Measurements from ENCODE around the gene PCSK1N.
A peak's percentile ranks its signal among the peaks of the same experiment; 100 is the strongest.

The PCSK1N gene

DNA sequence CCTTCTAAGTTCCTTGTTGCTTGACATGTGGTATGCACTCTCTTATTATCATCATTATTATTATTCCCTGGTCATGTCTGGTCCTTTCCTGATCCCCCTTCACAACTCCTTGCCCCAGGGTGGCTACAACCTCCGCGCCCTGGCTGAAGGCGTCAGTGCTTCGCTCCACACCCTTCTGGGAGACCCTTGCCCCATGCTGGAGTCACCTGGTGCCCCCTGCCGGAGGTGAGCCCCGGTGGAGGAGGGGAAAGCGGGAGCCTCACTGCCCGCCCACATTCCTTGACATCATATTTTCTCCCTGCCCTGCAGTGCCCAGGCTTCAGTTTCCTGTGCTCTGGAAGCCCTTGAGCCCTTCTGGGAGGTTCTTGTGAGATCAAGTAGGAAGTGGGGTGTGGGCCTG, 20.1 kb downstream of the PCSK1N start:
- H3K36me3 ChIP-seq (ENCODE audit: insufficient read depth, low read length), result no peaks in the 10 kb centered on the region
- H3K9ac ChIP-seq (ENCODE audit: insufficient read length), result no peak overlapping the region
- DNase-seq (ENCODE audit: low read depth, low spot score), result no peak
- no peak overlapping the region for H3K4me3 ChIP-seq
- H3K9me3 ChIP-seq (ENCODE audit: low read depth, low read length), result no peaks in the 10 kb centered on the region
- no peak overlapping the region for H3K27ac ChIP-seq
- TF ChIP-seq EZH2 (IDR thresholded peaks at IDR 0.05), result no peak
- TF ChIP-seq FOXP2 (optimal IDR thresholded peaks at IDR 0.05; ENCODE audit: control extremely low read depth, extremely low read length, insufficient read depth), result no peak
- TF ChIP-seq POLR2AphosphoS5 (IDR thresholded peaks at IDR 0.05; ENCODE audit: borderline replicate concordance, low read depth, low read length), result no peak

DNA sequence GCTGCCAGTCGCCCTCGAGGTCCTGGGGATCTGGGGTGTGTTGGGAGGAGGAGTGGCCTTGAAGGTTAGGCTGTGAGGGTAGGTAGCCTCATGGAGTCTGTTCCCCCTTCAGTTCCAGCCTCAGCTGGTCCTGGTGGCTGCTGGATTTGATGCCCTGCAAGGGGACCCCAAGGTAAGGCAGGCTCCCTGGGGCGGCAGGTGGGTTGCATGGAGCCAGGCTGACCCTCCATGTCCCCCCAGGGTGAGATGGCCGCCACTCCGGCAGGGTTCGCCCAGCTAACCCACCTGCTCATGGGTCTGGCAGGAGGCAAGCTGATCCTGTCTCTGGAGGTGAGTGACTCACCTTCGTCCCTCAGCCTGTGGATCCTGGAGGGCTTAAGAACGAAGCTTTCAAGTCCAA, 20.7 kb downstream of the PCSK1N start:
- DNase-seq (ENCODE audit: low read depth, low spot score), result no peak
- H3K9me3 ChIP-seq (ENCODE audit: low read depth, low read length), result no peaks in the 10 kb centered on the region
- H3K36me3 ChIP-seq (ENCODE audit: insufficient read depth, low read length), result no peaks in the 10 kb centered on the region
- H3K4me3 ChIP-seq, result no peak overlapping the region
- H3K9ac ChIP-seq (ENCODE audit: insufficient read length), result no peak overlapping the region
- TF ChIP-seq FOXP2 (optimal IDR thresholded peaks at IDR 0.05; ENCODE audit: control extremely low read depth, extremely low read length, insufficient read depth) (no peak), EZH2 (IDR thresholded peaks at IDR 0.05) (no peak), POLR2AphosphoS5 (IDR thresholded peaks at IDR 0.05; ENCODE audit: borderline replicate concordance, low read depth, low read length) (no peak)
- H3K27ac ChIP-seq, result no peak overlapping the region

- H3K36me3 ChIP-seq (ENCODE audit: insufficient read depth, low read length), result no peaks in the 10 kb centered on the region
- no peak for DNase-seq (ENCODE audit: low read depth, low spot score)
- H3K4me3 ChIP-seq, result no peak overlapping the region
- TF ChIP-seq FOXP2 (optimal IDR thresholded peaks at IDR 0.05; ENCODE audit: control extremely low read depth, extremely low read length, insufficient read depth) (no peak), EZH2 (IDR thresholded peaks at IDR 0.05) (no peak), POLR2AphosphoS5 (IDR thresholded peaks at IDR 0.05; ENCODE audit: borderline replicate concordance, low read depth, low read length) (no peak)
- H3K27ac ChIP-seq, result no peak overlapping the region
- no peak overlapping the region for H3K9ac ChIP-seq (ENCODE audit: insufficient read length)
- H3K9me3 ChIP-seq (ENCODE audit: low read depth, low read length), result no peaks in the 10 kb centered on the region
Observed at GRCh38 chrX:48813644-48814043, 21.8 kb downstream of the PCSK1N start.

DNA sequence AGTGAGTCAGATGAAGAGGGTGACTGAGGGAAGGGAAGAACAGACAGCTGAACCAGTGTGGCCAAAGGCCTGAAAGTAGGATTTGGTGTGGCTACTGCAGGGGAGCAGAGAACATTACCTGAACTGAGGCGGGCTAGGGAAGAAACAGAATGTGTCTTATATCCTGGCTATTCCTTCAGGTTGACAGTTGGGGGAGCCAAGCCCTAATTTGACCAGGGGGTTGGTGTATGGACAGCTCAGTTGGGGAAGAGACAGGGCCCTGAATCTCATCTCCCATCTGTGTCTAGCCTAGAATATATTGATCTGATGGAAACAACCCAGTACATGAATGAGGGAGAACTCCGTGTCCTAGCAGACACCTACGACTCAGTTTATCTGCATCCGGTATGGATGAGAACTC, 29.3 kb downstream of the PCSK1N start:
- no peak overlapping the region for H3K9ac ChIP-seq (ENCODE audit: insufficient read length)
- H3K27ac ChIP-seq, result no peak overlapping the region
- no peak for DNase-seq (ENCODE audit: low read depth, low spot score)
- no peaks in the 10 kb centered on the region for H3K9me3 ChIP-seq (ENCODE audit: low read depth, low read length)
- TF ChIP-seq FOXP2 (optimal IDR thresholded peaks at IDR 0.05; ENCODE audit: control extremely low read depth, extremely low read length, insufficient read depth) (no peak), EZH2 (IDR thresholded peaks at IDR 0.05) (no peak), POLR2AphosphoS5 (IDR thresholded peaks at IDR 0.05; ENCODE audit: borderline replicate concordance, low read depth, low read length) (no peak)
- H3K4me3 ChIP-seq, result no peak overlapping the region
- no peaks in the 10 kb centered on the region for H3K36me3 ChIP-seq (ENCODE audit: insufficient read depth, low read length)

- no peak for DNase-seq (ENCODE audit: low read depth, low spot score)
- Histone ChIP-seq H3K9ac (ENCODE audit: insufficient read length) (peak overlapping the region; percentile 87), H3K27ac (peak overlapping the region; percentile 91), H3K36me3 (ENCODE audit: insufficient read depth, low read length) (no peaks in the 10 kb centered on the region), H3K9me3 (ENCODE audit: low read depth, low read length) (no peaks in the 10 kb centered on the region), H3K4me3 (peak overlapping the region; percentile 77)
- TF ChIP-seq FOXP2 (optimal IDR thresholded peaks at IDR 0.05; ENCODE audit: control extremely low read depth, extremely low read length, insufficient read depth) (no peak), POLR2AphosphoS5 (IDR thresholded peaks at IDR 0.05; ENCODE audit: borderline replicate concordance, low read depth, low read length) (no peak), EZH2 (IDR thresholded peaks at IDR 0.05) (no peak)
Observed at GRCh38 chrX:48802905-48803200, 32.6 kb downstream of the PCSK1N start.

DNA sequence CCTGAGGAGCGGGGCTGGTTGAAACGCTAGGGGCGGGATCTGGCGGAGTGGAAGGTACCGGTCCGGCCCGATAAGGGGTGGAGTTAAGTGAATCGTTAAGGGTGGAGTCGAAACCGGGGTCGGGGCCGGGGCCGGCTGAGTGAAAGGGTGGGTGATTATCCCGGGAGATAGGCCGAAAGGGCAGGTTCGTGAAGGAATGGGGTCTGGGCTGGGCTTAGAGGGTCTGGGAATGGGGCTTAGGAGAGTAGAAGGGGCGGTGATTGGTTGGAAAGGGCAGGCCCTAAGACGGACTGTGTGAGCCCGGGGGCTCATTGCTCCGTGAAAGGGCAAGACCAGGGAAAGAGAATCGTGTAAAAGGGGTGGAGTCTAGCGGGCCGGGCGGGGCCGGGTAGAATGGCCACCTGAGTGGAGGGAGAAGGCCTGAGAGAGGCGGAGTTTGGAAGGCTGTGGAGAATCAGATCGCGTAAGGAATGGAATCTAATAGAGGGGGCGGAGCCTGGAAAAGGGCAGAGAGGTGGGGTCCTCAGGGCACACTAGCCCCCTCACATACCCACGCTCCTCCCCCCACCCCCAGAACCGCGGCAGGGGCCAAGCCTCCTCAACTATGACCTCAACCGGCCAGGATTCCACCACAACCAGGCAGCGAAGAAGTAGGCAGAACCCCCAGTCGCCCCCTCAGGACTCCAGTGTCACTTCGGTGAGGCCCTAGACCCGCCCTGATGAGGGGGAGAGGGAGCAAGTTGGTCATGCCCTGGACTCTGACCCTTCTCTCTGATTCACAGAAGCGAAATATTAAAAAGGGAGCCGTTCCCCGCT, 33.1 kb downstream of the PCSK1N start:
- no peak for DNase-seq (ENCODE audit: low read depth, low spot score)
- no peaks in the 10 kb centered on the region for H3K36me3 ChIP-seq (ENCODE audit: insufficient read depth, low read length)
- peak overlapping the region; percentile 91 for H3K27ac ChIP-seq
- H3K9ac ChIP-seq (ENCODE audit: insufficient read length), result peak overlapping the region; percentile 87
- TF ChIP-seq FOXP2 (optimal IDR thresholded peaks at IDR 0.05; ENCODE audit: control extremely low read depth, extremely low read length, insufficient read depth) (no peak), EZH2 (IDR thresholded peaks at IDR 0.05) (no peak), POLR2AphosphoS5 (IDR thresholded peaks at IDR 0.05; ENCODE audit: borderline replicate concordance, low read depth, low read length) (peak; percentile 60)
- peak overlapping the region; percentile 77 for H3K4me3 ChIP-seq
- no peaks in the 10 kb centered on the region for H3K9me3 ChIP-seq (ENCODE audit: low read depth, low read length)

GRCh38 chrX:48801280-48802088, 33.9 kb downstream of the PCSK1N start, which contains the start of gene HDAC6:
Gene HDAC6 (plus strand): TSS chrX:48802067. CDS start chrX:48802693, 626 bp downstream.
- Histone ChIP-seq H3K9ac (ENCODE audit: insufficient read length) (peak within 1 kb of the TSS; percentile 90), H3K4me3 (peak within 1 kb of the TSS; percentile 77), H3K27ac (peak within 1 kb of the TSS; percentile 91), H3K9me3 (ENCODE audit: low read depth, low read length) (no peaks in the 10 kb centered on the region), H3K36me3 (ENCODE audit: insufficient read depth, low read length) (no peaks in the 10 kb centered on the region)
- peak; percentile 87 for DNase-seq (ENCODE audit: low read depth, low spot score)
- TF ChIP-seq POLR2AphosphoS5 (IDR thresholded peaks at IDR 0.05; ENCODE audit: borderline replicate concordance, low read depth, low read length), result peak; percentile 63; the same call in 1 of the 2 replicates
- TF ChIP-seq FOXP2 (optimal IDR thresholded peaks at IDR 0.05; ENCODE audit: control extremely low read depth, extremely low read length, insufficient read depth), result no peak
- TF ChIP-seq EZH2 (IDR thresholded peaks at IDR 0.05), result no peak

GRCh38 chrX:48800574-48801279, 34.7 kb downstream of the PCSK1N start:
- H3K9me3 ChIP-seq (ENCODE audit: low read depth, low read length), result no peaks in the 10 kb centered on the region
- H3K36me3 ChIP-seq (ENCODE audit: insufficient read depth, low read length), result no peaks in the 10 kb centered on the region
- DNase-seq (ENCODE audit: low read depth, low spot score), result no peak
- H3K27ac ChIP-seq, result peak overlapping the region; percentile 91
- H3K4me3 ChIP-seq, result peak overlapping the region; percentile 77
- TF ChIP-seq FOXP2 (optimal IDR thresholded peaks at IDR 0.05; ENCODE audit: control extremely low read depth, extremely low read length, insufficient read depth) (no peak), POLR2AphosphoS5 (IDR thresholded peaks at IDR 0.05; ENCODE audit: borderline replicate concordance, low read depth, low read length) (no peak)
- peak overlapping the region; percentile 90 for H3K9ac ChIP-seq (ENCODE audit: insufficient read length)

Measured in SK-N-MC (cell line).